Right lobe of liver (tissue), 6 donors: ENCODE data around the gene VRK1. TPM values are rescaled to one million over a fixed set of nuclear protein-coding genes. Genes with fewer than 3 reads are reported as not detected.
A peak's percentile ranks its signal among the peaks of the same experiment; 100 is the strongest.

Experiments
- ATAC-seq, 4 donors: fragments of 200-7000 bp; cut with Tn5 transposase; one replicate each; pipeline ENCODE4 v1.9.1; 2020; ENCODE audit warnings: mild to moderate bottlenecking in 4 of 4, moderate library complexity in 4 of 4
- DNase-seq, 3 donors: peaks; one replicate each; pipeline ENCODE4 v3.0.0-alpha.2; 2020
- H3K27ac ChIP-seq, 3 donors: fragments of 200-600 bp; one replicate each; pipeline ENCODE4 v1.8.0; 2022
- H3K27me3 ChIP-seq, 2 donors: fragments of 200-600 bp; one replicate each; pipeline ENCODE4 v1.8.0; 2022
- H3K36me3 ChIP-seq, 4 donors: fragments of 200-600 bp; sonication (generic) in 1 of 4; one replicate each; pipeline versions ENCODE4 v1.5.1 to v1.8.0; 2017 to 2022; ENCODE audit warnings: control low read depth in 1 of 4
- H3K4me1 ChIP-seq, 4 donors: fragments of 200-600 bp; sonication (generic) in 1 of 4; one replicate each; pipeline versions ENCODE4 v1.5.1 to v1.8.0; 2017 to 2022; ENCODE audit warnings: control low read depth in 1 of 4
- H3K4me3 ChIP-seq, 3 donors: fragments of 200-600 bp; one replicate each; pipeline ENCODE4 v1.8.0; 2022
- H3K9me3 ChIP-seq, 4 donors: fragments of 200-600 bp; sonication (generic) in 1 of 4; one replicate each; pipeline versions ENCODE4 v1.5.1 to v1.8.0; 2017 to 2022; ENCODE audit warnings: control low read depth in 1 of 4
- CTCF ChIP-seq, 4 donors: fragments of 200-600 bp in 3 of 4; fragments of 450-650 bp in 1 of 4; IDR thresholded peaks; one replicate each; pipeline versions ENCODE4 v1.5.1 to v1.8.0; 2016 to 2022; ENCODE audit warnings: antibody characterized with exemption in 4 of 4, mild to moderate bottlenecking in 2 of 4
- POLR2A ChIP-seq: fragments of 450-650 bp; IDR thresholded peaks from one replicate; pipeline ENCODE4 v1.6.1; 2017; ENCODE audit warnings: antibody characterized with exemption, mild to moderate bottlenecking
- WGBS: methylation state at CpG from one replicate; pipeline ENCODE4 v1.1.6; 2018; ENCODE audit warnings: low coverage, low lambda C conversion rate; ENCODE audit not compliant: insufficient coverage; ENCODE audit errors: missing lambda C conversion rate; 5-methylcytosine and 5-hydroxymethylcytosine counted together
- intact Hi-C, 2 donors: fragments of 100-400 bp; cut with DNase I; formaldehyde crosslinking; loops; one replicate each; pipeline versions ENCODE4 v1.11.2 to v1.14.1; 2022
- long read RNA-seq: library from polyadenylated mRNA; unstranded; transcript quantifications from one replicate; pipeline ENCODE4 v2.0.0, GENCODE V29; 2019
- total RNA-seq, 6 experiments: library from RNA; depleted of rRNA in 2 of 6; stranded (reverse); fragments of >200 nt in 2 of 6; fragmentation: NEBNext Ultra II Directional in 3 of 6; extraction: Animal tissue kit (Norgen Biotek cat#: 25700) in 3 of 6; gene quantifications; one replicate each; pipeline versions ENCODE4 v1.1.0 to v1.2.4, GENCODE V29; 2016 to 2023
- donor health status: DM: no; HTN: yes; CAD: no.
- donor health status: DM: no; HTN: no; CAD: no.
- donor health status: DM: no; HTN: no; CAD: no.
- donor health status: DM: no; HTN: yes; CAD: no.
- donor health status: DM: no; HTN: yes; CAD: no.

Gene VRK1, protein sequence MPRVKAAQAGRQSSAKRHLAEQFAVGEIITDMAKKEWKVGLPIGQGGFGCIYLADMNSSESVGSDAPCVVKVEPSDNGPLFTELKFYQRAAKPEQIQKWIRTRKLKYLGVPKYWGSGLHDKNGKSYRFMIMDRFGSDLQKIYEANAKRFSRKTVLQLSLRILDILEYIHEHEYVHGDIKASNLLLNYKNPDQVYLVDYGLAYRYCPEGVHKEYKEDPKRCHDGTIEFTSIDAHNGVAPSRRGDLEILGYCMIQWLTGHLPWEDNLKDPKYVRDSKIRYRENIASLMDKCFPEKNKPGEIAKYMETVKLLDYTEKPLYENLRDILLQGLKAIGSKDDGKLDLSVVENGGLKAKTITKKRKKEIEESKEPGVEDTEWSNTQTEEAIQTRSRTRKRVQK
- 1 to 10 TPM; 1.8 to 6.9 (median 3.8) TPM for total RNA-seq
- long read RNA-seq, partial matches to known transcripts = 1 of 1 reads
- long read RNA-seq, other reads (novel, unspliced or antisense) = 0 of 1 reads

DNA sequence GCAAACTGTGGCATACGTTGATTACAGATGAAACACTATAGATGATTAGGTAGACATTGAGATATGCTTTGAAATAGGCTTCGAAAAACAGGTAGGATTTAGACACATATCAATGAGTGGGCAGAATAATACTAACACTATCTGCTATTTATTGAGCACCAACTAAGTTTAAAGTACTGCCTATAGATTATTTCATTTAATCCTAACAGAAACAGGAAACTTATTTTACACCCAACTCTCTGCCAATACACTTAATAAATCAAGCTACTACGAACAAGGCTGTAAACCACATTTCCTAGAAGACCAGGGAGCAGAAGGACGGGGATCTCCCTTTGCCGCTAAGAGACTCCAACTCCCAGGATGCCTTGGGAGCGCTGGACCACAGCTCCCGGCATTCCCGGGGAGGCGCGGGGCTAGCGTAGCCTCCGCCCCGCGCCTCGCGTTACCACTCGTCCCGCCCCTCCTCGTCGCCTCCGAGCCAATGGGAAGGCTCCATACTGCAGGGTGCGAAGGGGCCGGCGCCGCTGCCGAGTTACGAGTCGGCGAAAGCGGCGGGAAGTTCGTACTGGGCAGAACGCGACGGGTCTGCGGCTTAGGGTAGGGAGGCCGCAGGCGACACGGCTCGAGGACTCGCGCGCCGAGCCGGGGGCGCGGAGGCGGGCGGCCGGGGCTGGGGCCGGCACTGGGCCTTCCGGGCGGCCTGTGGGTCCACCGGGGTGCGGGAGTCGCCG, at the start of gene VRK1:
Gene VRK1, plus strand, starts transcription at position 532 of the 731 bp plus-strand sequence. CDS start 36,090 bp downstream, outside the sequence.
- TF ChIP-seq CTCF (IDR thresholded peaks at IDR 0.05) = no peak
- TF ChIP-seq POLR2A = no peak
- DNase-seq (peak; percentile 97 to 98 (median 98)), ATAC-seq (peak; percentile 100)
- no peaks in the 10 kb centered on the region for H3K9me3 ChIP-seq
- H3K4me3 ChIP-seq = peak within 1 kb of the TSS; percentile 52 to 80 (median 65)
- peak within 1 kb of the TSS in 2 of 3 donors; percentile 8 to 33 for H3K27ac ChIP-seq
- H3K36me3 ChIP-seq = no peaks in the 10 kb centered on the region
- intact Hi-C loops = no loop called here
- H3K4me1 ChIP-seq = peaks cover 0 to 7% (median 0%) of the 10 kb centered on the region in 4 donors
- no peaks in the 10 kb centered on the region for H3K27me3 ChIP-seq
- 6% methylated on average over 10 of the region's 57 CpGs for WGBS

GRCh38 chr14:96747608-96748007, 49.6 kb upstream of the VRK1 start:
- Histone ChIP-seq H3K9me3 (no peaks in the 10 kb centered on the region), H3K27me3 (no peaks in the 10 kb centered on the region), H3K27ac (no peak overlapping the region), H3K4me3 (no peak overlapping the region), H3K36me3 (no peaks in the 10 kb centered on the region), H3K4me1 (no peaks in the 10 kb centered on the region)
- intact Hi-C loops = no loop called here
- 61% methylated on average over 3 of the region's 10 CpGs for WGBS
- TF ChIP-seq CTCF (IDR thresholded peaks at IDR 0.05) (no peak), POLR2A (no peak)
- DNase-seq (no peak), ATAC-seq (no peak)

- WGBS = 53% methylated on average over 6 of the region's 6 CpGs
- Histone ChIP-seq H3K9me3 (no peaks in the 10 kb centered on the region), H3K4me3 (no peak overlapping the region), H3K27ac (no peak overlapping the region), H3K36me3 (no peaks in the 10 kb centered on the region), H3K4me1 (no peaks in the 10 kb centered on the region), H3K27me3 (no peaks in the 10 kb centered on the region)
- DNase-seq (no peak), ATAC-seq (no peak)
- intact Hi-C loops = no loop called here
- TF ChIP-seq POLR2A (no peak), CTCF (IDR thresholded peaks at IDR 0.05) (no peak)
Observed at GRCh38 chr14:96748362-96748761, 48.8 kb upstream of the VRK1 start.

DNA sequence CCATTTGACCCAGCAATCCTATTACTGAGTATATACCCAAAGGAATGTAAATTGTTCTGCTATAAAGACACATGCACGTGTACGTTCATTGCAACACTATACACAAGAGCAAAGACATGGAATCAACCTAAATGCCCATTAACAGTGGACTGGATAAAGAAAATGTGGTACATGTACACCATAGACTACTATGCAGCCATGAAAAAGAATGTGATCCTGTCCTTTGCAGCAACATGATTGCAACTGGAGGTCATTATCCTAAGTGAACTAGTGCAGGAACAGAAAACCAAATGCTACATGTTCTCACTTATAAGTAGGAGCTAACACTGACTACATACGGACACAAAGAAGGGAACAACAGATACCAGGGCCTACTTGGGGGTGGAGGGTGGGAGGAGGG, 45.7 kb upstream of the VRK1 start:
- 42% methylated on average over 3 of the region's 3 CpGs for WGBS
- DNase-seq (no peak), ATAC-seq (no peak)
- H3K4me1 ChIP-seq = no peaks in the 10 kb centered on the region
- H3K36me3 ChIP-seq = no peaks in the 10 kb centered on the region
- no peak overlapping the region for H3K4me3 ChIP-seq
- no peaks in the 10 kb centered on the region for H3K9me3 ChIP-seq
- TF ChIP-seq POLR2A (no peak), CTCF (IDR thresholded peaks at IDR 0.05) (no peak)
- H3K27ac ChIP-seq = no peak overlapping the region
- intact Hi-C loops = no loop called here
- no peaks in the 10 kb centered on the region for H3K27me3 ChIP-seq
